HCT116 (cell line): Measurements from ENCODE around the gene ARHGEF11. TPM values are rescaled to one million over a fixed set of nuclear protein-coding genes. Genes with fewer than 3 reads are reported as not detected.

ENCODE experiments used
- ATAC-seq: fragments of 200-7000 bp; cut with Tn5 transposase; 2 replicates; pipeline ENCODE4 v1.9.1; 2020; ENCODE audit warnings: mild to moderate bottlenecking, moderate library complexity
- BruUV-seq: library from RNA; stranded (reverse); fragments of 400-500 nt; replicated peaks from 2 replicates; lab custom pipeline; 2021; lab: Mats Ljungman, UMichigan
- CTCF ChIA-PET: fragments of 300-600 bp; sonication (Branson Sonifier 250); formaldehyde crosslinking; loops from one replicate; lab custom pipeline; 2021; ENCODE audit warnings: antibody characterized with exemption; lab: Charles Lee
- POLR2A ChIA-PET: fragments of 300-600, 350-600 bp; sonication (Branson Sonifier 250); formaldehyde crosslinking; loops from one replicate; lab custom pipeline; 2021; ENCODE audit warnings: antibody characterized with exemption; lab: Charles Lee
- RAD21 ChIA-PET, 2 experiments: fragments of 300-600 bp; sonication (Branson Sonifier 250); formaldehyde crosslinking; loops; one replicate each; lab custom pipeline; 2023; ENCODE audit warnings: low total read pairs in 2 of 2; ENCODE audit not compliant: uncharacterized antibody in 2 of 2, unreplicated experiment in 2 of 2, low non-redundant PET in 1 of 2; lab: Charles Lee
- DNase-seq: peaks from one replicate; pipeline ENCODE4 v3.0.0-alpha.2; 2010; ENCODE audit warnings: low read depth, low spot score
- H2AFZ ChIP-seq: fragments of 200-600 bp; shearing (Covaris generic), sonication (generic); 2 replicates; pipeline ENCODE4 v1.6.1; 2017; ENCODE audit warnings: low read depth, mixed run types, mixed read lengths, antibody characterized with exemption, low read length; ENCODE audit not compliant: poor library complexity, severe bottlenecking
- H3K27ac ChIP-seq: 2 replicates; pipeline ENCODE4 v1.5.1; 2012; ENCODE audit warnings: low read depth, low read length
- H3K27me3 ChIP-seq: fragments of 200-600 bp; sonication (generic); 2 replicates; pipeline ENCODE4 v1.6.1; 2016; ENCODE audit warnings: mixed run types, low read length, mixed read lengths; ENCODE audit not compliant: insufficient read depth
- H3K36me3 ChIP-seq, 2 experiments: fragments of 200-500 bp in 1 of 2; fragments of 200-600 bp in 1 of 2; sonication (Bioruptor generic) in 1 of 2; sonication (generic) in 1 of 2; 2 replicates each; pipeline versions ENCODE4 v1.5.1 to v1.6.1; 2014 to 2016; ENCODE audit warnings: low read length in 2 of 2, inconsistent platforms in 1 of 2, mixed read lengths in 1 of 2, mixed run types in 1 of 2; ENCODE audit not compliant: insufficient read depth in 2 of 2, control insufficient read depth in 1 of 2
- H3K4me1 ChIP-seq, 2 experiments: fragments of 200-600 bp in 1 of 2; sonication (generic) in 1 of 2; 2 replicates each; pipeline versions ENCODE4 v1.5.1 to v1.6.1; 2012 to 2017; ENCODE audit warnings: low read length in 2 of 2, inconsistent platforms in 1 of 2, mild to moderate bottlenecking in 1 of 2, mixed read lengths in 1 of 2, mixed run types in 1 of 2, moderate library complexity in 1 of 2; ENCODE audit not compliant: insufficient read depth in 2 of 2, control insufficient read depth in 1 of 2
- H3K4me2 ChIP-seq: fragments of 200-600 bp; sonication (generic); 2 replicates; pipeline ENCODE4 v1.6.1; 2017; ENCODE audit warnings: mixed run types, low read length, mixed read lengths
- H3K4me3 ChIP-seq, 2 experiments: fragments of 200-600 bp in 1 of 2; sonication (generic) in 1 of 2; replicated peaks in 1 of 2; 2 replicates each; pipeline ENCODE4 v1.5.1; 2011 to 2016; ENCODE audit warnings: low read length in 2 of 2, control low read depth in 1 of 2, low read depth in 1 of 2, mild to moderate bottlenecking in 1 of 2, mixed read lengths in 1 of 2, mixed run types in 1 of 2
- H3K79me2 ChIP-seq: fragments of 200-600 bp; sonication (generic); 2 replicates; pipeline ENCODE4 v1.6.1; 2017; ENCODE audit warnings: mild to moderate bottlenecking, mixed run types, low read length, moderate library complexity, mixed read lengths; ENCODE audit not compliant: insufficient read depth
- H3K9ac ChIP-seq: fragments of 200-600 bp; sonication (generic); 2 replicates; pipeline ENCODE4 v1.6.1; 2016; ENCODE audit warnings: low read length, mixed read lengths
- H3K9me2 ChIP-seq: fragments of 200-600 bp; sonication (generic), shearing (Covaris generic); 2 replicates; pipeline ENCODE4 v1.6.1; 2017; ENCODE audit warnings: mixed run types, mild to moderate bottlenecking, moderate library complexity; ENCODE audit not compliant: insufficient read depth
- H3K9me3 ChIP-seq, 2 experiments: fragments of 200-500 bp in 1 of 2; fragments of 200-600 bp in 1 of 2; sonication (Bioruptor generic) in 1 of 2; sonication (generic) in 1 of 2; 2 replicates each; pipeline ENCODE4 v1.6.1; 2014 to 2017; ENCODE audit warnings: low read length in 2 of 2, mixed read lengths in 2 of 2, inconsistent platforms in 1 of 2, low read depth in 1 of 2, mild to moderate bottlenecking in 1 of 2, mixed run types in 1 of 2, moderate library complexity in 1 of 2; ENCODE audit not compliant: control insufficient read depth in 1 of 2, insufficient read depth in 1 of 2
- H4K20me1 ChIP-seq: fragments of 200-600 bp; sonication (generic), shearing (Covaris generic); 2 replicates; pipeline ENCODE4 v1.6.1; 2017; ENCODE audit warnings: mixed run types, mild to moderate bottlenecking, moderate library complexity; ENCODE audit not compliant: insufficient read depth
- ATF3 ChIP-seq: IDR thresholded peaks from 2 replicates; pipeline ENCODE4 v1.6.1; 2012
- CBX3 ChIP-seq: IDR thresholded peaks from 2 replicates; pipeline ENCODE4 v1.6.1; 2012; ENCODE audit warnings: low read depth
- CEBPB ChIP-seq: IDR thresholded peaks from 2 replicates; pipeline ENCODE4 v1.6.1; 2012; ENCODE audit warnings: low read depth
- CTCF ChIP-seq, 3 experiments: fragments of 200-600 bp in 1 of 3; sonication (generic) in 1 of 3; IDR thresholded peaks in 2 of 3; conservative IDR thresholded peaks in 1 of 3; 2 replicates each; pipeline ENCODE4 v1.5.1; 2012 to 2017; ENCODE audit warnings: low read depth in 2 of 3, low read length in 2 of 3, antibody characterized with exemption in 1 of 3, borderline replicate concordance in 1 of 3, control low read depth in 1 of 3, mild to moderate bottlenecking in 1 of 3, mixed read lengths in 1 of 3, mixed run types in 1 of 3, moderate library complexity in 1 of 3; ENCODE audit not compliant: insufficient read depth in 1 of 3
- ELF1 ChIP-seq: IDR thresholded peaks from 2 replicates; pipeline ENCODE4 v1.6.1; 2012; ENCODE audit warnings: low read depth, borderline replicate concordance
- EZH2phosphoT487 ChIP-seq: fragments of 200-600 bp; IDR thresholded peaks from 2 replicates; pipeline ENCODE4 v1.6.1; 2018; ENCODE audit warnings: antibody characterized with exemption, borderline replicate concordance
- POLR2A ChIP-seq: IDR thresholded peaks from 2 replicates; pipeline ENCODE4 v1.7.0; 2011; ENCODE audit warnings: borderline replicate concordance; ENCODE audit not compliant: insufficient read depth, insufficient read length; ENCODE audit errors: extremely low read depth
- SIN3A ChIP-seq: IDR thresholded peaks from 2 replicates; pipeline ENCODE4 v1.6.1; 2012; ENCODE audit warnings: low read depth
- SP1 ChIP-seq: IDR thresholded peaks from 2 replicates; pipeline ENCODE4 v1.6.1; 2012; ENCODE audit warnings: low read depth
- SRF ChIP-seq: IDR thresholded peaks from 2 replicates; pipeline ENCODE4 v1.6.1; 2012; ENCODE audit warnings: low read depth
- TCF7L2 ChIP-seq: IDR thresholded peaks from 2 replicates; pipeline ENCODE4 v1.7.0; 2011; ENCODE audit warnings: borderline replicate concordance, inconsistent platforms; ENCODE audit not compliant: insufficient read depth, insufficient read length; ENCODE audit errors: extremely low read depth
- ZFX ChIP-seq: fragments of 450-650 bp; IDR thresholded peaks from 2 replicates; pipeline ENCODE4 v1.6.1; 2017
- ZNF274 ChIP-seq: fragments of 200-500 bp; sonication (Bioruptor generic); IDR thresholded peaks from 2 replicates; pipeline ENCODE4 v1.6.1; 2014; ENCODE audit warnings: mild to moderate bottlenecking, low read depth, low read length, inconsistent platforms
- intact Hi-C: fragments of 100-400 bp; cut with micrococcal nuclease; formaldehyde crosslinking; loops from 2 replicates; pipeline ENCODE4 v1.10.0; 2022
- total RNA-seq: library from RNA; stranded (reverse); gene quantifications from one replicate; pipeline ENCODE4 v1.2.1, GENCODE V29; 2021; ENCODE audit not compliant: unreplicated experiment
- TF ChIP-seq, protein P1 (sequence below): IDR thresholded peaks from 2 replicates; pipeline ENCODE4 v1.6.1; 2012

ARHGEF11 gene
- total RNA-seq, 1 experiment from 2014 or later, result 28.9 TPM

GRCh38 chr1:156920233-156921052 lies 125.1 kb downstream of the ARHGEF11 start, which contains the start of gene LRRC71 (continued):
- TF ChIP-seq CBX3 (no peak), POLR2A (no peak), ELF1 (no peak), ZFX (no peak), CTCF (IDR thresholded peaks at IDR 0.05 in 2 of 3, conservative IDR thresholded peaks at IDR 0.05 in 1 of 3; ENCODE audit: borderline replicate concordance in 1 of 3, insufficient read depth in 1 of 3, low read depth in 2 of 3, low read length in 2 of 3) (peak; percentile 85 to 94 (median 93)), TCF7L2 (no peak), SP1 (no peak), SIN3A (no peak), SRF (no peak), ZNF274 (no peak), CEBPB (no peak), EZH2phosphoT487 (no peak)
- TF ChIP-seq, protein P1, sequence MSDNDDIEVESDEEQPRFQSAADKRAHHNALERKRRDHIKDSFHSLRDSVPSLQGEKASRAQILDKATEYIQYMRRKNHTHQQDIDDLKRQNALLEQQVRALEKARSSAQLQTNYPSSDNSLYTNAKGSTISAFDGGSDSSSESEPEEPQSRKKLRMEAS, result peak; percentile 67; the same call in 1 of the 2 replicates
- TF ChIP-seq, all 23 proteins: peak for 3

DNA sequence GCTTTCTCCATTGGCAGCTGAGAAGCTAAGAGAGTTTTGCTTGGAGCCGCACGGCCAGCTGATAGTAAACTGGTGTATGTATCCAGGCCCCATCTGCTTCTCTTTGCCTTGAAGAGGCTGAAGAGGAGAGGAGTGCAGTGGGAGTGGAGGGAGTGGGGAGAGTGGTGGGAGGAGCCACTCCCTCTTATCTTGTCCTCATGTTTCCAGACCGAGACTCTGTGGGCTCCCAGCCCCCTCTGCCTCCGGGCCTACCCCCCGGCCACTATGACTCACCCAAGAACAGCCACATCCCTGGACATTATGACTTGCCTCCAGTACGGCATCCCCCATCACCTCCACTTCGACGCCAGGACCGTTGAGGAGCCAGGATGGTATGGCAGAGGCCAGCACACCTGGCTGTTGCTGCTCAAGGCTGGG lies 131.1 kb downstream of the ARHGEF11 start:
- Histone ChIP-seq H2AFZ (no peak overlapping the region), H3K36me3 (peaks cover 2 to 17% of the 10 kb centered on the region in 2 experiments; a peak in 3 of 4 replicates), H3K9me3 (no peaks in the 10 kb centered on the region), H4K20me1 (no peaks in the 10 kb centered on the region), H3K9ac (no peak overlapping the region), H3K4me1 (peaks cover 6 to 18% of the 10 kb centered on the region in 2 experiments; a peak in 3 of 4 replicates), H3K79me2 (no peaks in the 10 kb centered on the region), H3K9me2 (no peaks in the 10 kb centered on the region)
- CTCF ChIA-PET, result no interaction called here
- intact Hi-C loops, result no loop called here
- TF ChIP-seq ZNF274, result no peak
- TF ChIP-seq POLR2A, result no peak
- TF ChIP-seq ATF3, result no peak
- no peak for TF ChIP-seq CTCF (IDR thresholded peaks at IDR 0.05 in 2 of 3, conservative IDR thresholded peaks at IDR 0.05 in 1 of 3; ENCODE audit: borderline replicate concordance in 1 of 3, insufficient read depth in 1 of 3, low read depth in 2 of 3, low read length in 2 of 3)
- TF ChIP-seq TCF7L2, result no peak
- TF ChIP-seq, all 23 proteins: peak for 0
- Histone ChIP-seq H3K27me3 (no peaks in the 10 kb centered on the region), H3K4me2 (no peak overlapping the region), H3K27ac (no peak overlapping the region), H3K4me3 (no peak overlapping the region)
- no peak for ATAC-seq
- no TSS peak for BruUV-seq
- RAD21 ChIA-PET, result no interaction called here
- POLR2A ChIA-PET, result no interaction called here
- DNase-seq, result no peak
